Measurements from ENCODE around the gene SLC38A3. TPM values are rescaled to one million over a fixed set of nuclear protein-coding genes. Genes with fewer than 3 reads are reported as not detected.

Gene SLC38A3
- total and polyA plus RNA-seq, 2 of the 8 experiments (the other 6 are each of a cell fraction or from before 2014, with no cell fraction given): 1.2 to 3.7 TPM

GRCh38 chr3:50251220-50251619, 46.1 kb downstream of the SLC38A3 start:
- Histone ChIP-seq H2BK120ac (replicated peaks; ENCODE audit: low read depth, low read length) (no peak overlapping the region), H3K4ac (replicated peaks; ENCODE audit: insufficient read length, low read depth, low read length) (no peak overlapping the region), H2AK5ac (ENCODE audit: low read depth, low read length) (no peak overlapping the region), H3K27ac (ENCODE audit: low read depth, low read length) (no peak overlapping the region), H3K9ac (replicated peaks in 1 of 4; ENCODE audit: extremely low read depth in 1 of 4, low read depth in 3 of 4, low read length in 3 of 4) (no peak overlapping the region), H4K91ac (replicated peaks; ENCODE audit: insufficient read length, low read length) (no peak overlapping the region), H2BK5ac (ENCODE audit: low read depth, low read length) (no peak overlapping the region), H2AFZ (ENCODE audit: low read length) (no peak overlapping the region), H3K79me1 (ENCODE audit: low read depth, low read length) (peaks cover 32% of the 10 kb centered on the region), H2BK12ac (ENCODE audit: low read depth, low read length) (no peak overlapping the region), H3K4me1 (replicated peaks in 1 of 4; ENCODE audit: control insufficient read depth in 3 of 4, insufficient read depth in 4 of 4, low read length in 3 of 4) (peaks cover 4 to 8% (median 5%) of the 10 kb centered on the region in 4 experiments; a peak in 6 of 7 replicates), H3K4me2 (ENCODE audit: insufficient read depth in 1 of 2, low read depth in 2 of 2, low read length in 2 of 2) (no peak overlapping the region), H2BK15ac (ENCODE audit: low read length) (no peak overlapping the region), H3K56ac (replicated peaks; ENCODE audit: insufficient read length, low read depth, low read length) (no peak overlapping the region), H3K4me3 (ENCODE audit: extremely low read depth in 1 of 4, insufficient read depth in 2 of 4, low read depth in 3 of 4, low read length in 4 of 4) (no peak overlapping the region), H4K5ac (ENCODE audit: insufficient read length, low read depth, low read length) (no peak overlapping the region), H3K9me3 (ENCODE audit: insufficient read depth in 2 of 2, low read depth in 1 of 2, low read length in 1 of 2) (no peaks in the 10 kb centered on the region), H3K18ac (ENCODE audit: extremely low read depth, low read length) (no peak overlapping the region), H4K20me1 (replicated peaks in 1 of 2; ENCODE audit: control insufficient read depth in 1 of 2, insufficient read depth in 2 of 2, low read length in 2 of 2) (peaks cover 15 to 46% of the 10 kb centered on the region in 2 experiments), H3K27me3 (replicated peaks in 1 of 4; ENCODE audit: control insufficient read depth in 3 of 4, extremely low read depth in 1 of 4, insufficient read depth in 3 of 4, low read length in 3 of 4) (no peaks in the 10 kb centered on the region), H2BK20ac (ENCODE audit: low read length) (no peak overlapping the region), H3K14ac (ENCODE audit: insufficient read length) (no peak overlapping the region), H3K23me2 (ENCODE audit: low read depth, low read length) (no peaks in the 10 kb centered on the region), H3K23ac (ENCODE audit: insufficient read length) (no peak overlapping the region), H3K79me2 (ENCODE audit: control insufficient read depth in 1 of 2, insufficient read depth in 2 of 2, low read length in 2 of 2) (peaks cover 0 to 53% of the 10 kb centered on the region in 2 experiments; a peak in 3 of 4 replicates), H3K36me3 (ENCODE audit: control insufficient read depth in 2 of 4, insufficient read depth in 4 of 4, low read length in 3 of 4) (peaks cover 4 to 18% (median 11%) of the 10 kb centered on the region in 4 experiments; a peak in 7 of 8 replicates), H4K8ac (ENCODE audit: extremely low read depth, insufficient read depth, low read length) (no peak overlapping the region)
- CTCF ChIA-PET (ENCODE audit: partially characterized antibody): interaction anchor here (0.9 to 53.5 kb wide), 9 partner anchors 7 to 78 kb away, joined by 3 to 2149 read pairs (median 6); partner anchors contain the start of genes GNAI2, GNAT1, LSMEM2 and SLC38A3
- POLR2A ChIA-PET (ENCODE audit: partially characterized antibody): interaction anchor here (0.6 to 4.1 kb wide), 4 partner anchors 10 to 692 kb away, joined by 3 to 22 read pairs (median 4); no protein-coding TSS in a partner anchor
- WGBS, 2 experiments (ENCODE audit: extremely low coverage in 1 of 2, insufficient coverage in 1 of 2, insufficient read length in 1 of 2, insufficient replicate concordance in 2 of 2, low coverage in 1 of 2, low lambda C conversion rate in 2 of 2, missing lambda C conversion rate in 1 of 2): 93% methylated on average over 8 of the region's 8 CpGs; no CpG with 5 or more reads in 1 of the 2 experiments
- FAIRE-seq: no peak
- DNase-seq (ENCODE audit: low read depth in 1 of 2, low spot score in 2 of 2): no peak
- no peak for TF ChIP-seq USF2 (IDR thresholded peaks at IDR 0.05; ENCODE audit: low read length)
- no peak for TF ChIP-seq TBP (IDR thresholded peaks at IDR 0.05; ENCODE audit: low read depth, low read length)
- no peak for TF ChIP-seq EZH2 (IDR thresholded peaks at IDR 0.05; ENCODE audit: low read depth, low read length, severe bottlenecking)
- no peak for TF ChIP-seq CHD1 (IDR thresholded peaks at IDR 0.05; ENCODE audit: low read depth, low read length)
- no peak for TF ChIP-seq SP4 (IDR thresholded peaks at IDR 0.05; ENCODE audit: low read length)
- no peak for TF ChIP-seq SIRT6 (IDR thresholded peaks at IDR 0.05; ENCODE audit: low read length)
- TF ChIP-seq TAF1 (IDR thresholded peaks at IDR 0.05; ENCODE audit: low read depth, low read length): no peak
- TF ChIP-seq GTF2F1 (IDR thresholded peaks at IDR 0.05; ENCODE audit: borderline replicate concordance, low read depth, low read length): no peak
- TF ChIP-seq BACH1 (IDR thresholded peaks at IDR 0.05; ENCODE audit: low read length): no peak
- TF ChIP-seq JUND (IDR thresholded peaks at IDR 0.05; ENCODE audit: low read length): no peak
- no peak for TF ChIP-seq TCF12 (IDR thresholded peaks at IDR 0.05; ENCODE audit: low read depth, low read length)
- no peak for TF ChIP-seq PHF8 (conservative IDR thresholded peaks at IDR 0.05; ENCODE audit: low read depth, low read length)
- no peak for TF ChIP-seq HDAC6 (IDR thresholded peaks at IDR 0.05; ENCODE audit: low read depth, low read length)
- no peak for TF ChIP-seq TAF7 (optimal IDR thresholded peaks at IDR 0.05; ENCODE audit: borderline replicate concordance, low read depth, low read length)

Measured in H1 (cell line).